ENCODE results near the gene TMEM259. TPM values are rescaled to one million over a fixed set of nuclear protein-coding genes. Genes with fewer than 3 reads are reported as not detected.
A peak's percentile ranks its signal among the peaks of the same experiment; 100 is the strongest.

Gene TMEM259
- total and polyA plus RNA-seq, 2 of the 13 experiments (the other 11 are each of a cell fraction or from before 2014, with no cell fraction given), result 64.7 to 164 TPM

DNA sequence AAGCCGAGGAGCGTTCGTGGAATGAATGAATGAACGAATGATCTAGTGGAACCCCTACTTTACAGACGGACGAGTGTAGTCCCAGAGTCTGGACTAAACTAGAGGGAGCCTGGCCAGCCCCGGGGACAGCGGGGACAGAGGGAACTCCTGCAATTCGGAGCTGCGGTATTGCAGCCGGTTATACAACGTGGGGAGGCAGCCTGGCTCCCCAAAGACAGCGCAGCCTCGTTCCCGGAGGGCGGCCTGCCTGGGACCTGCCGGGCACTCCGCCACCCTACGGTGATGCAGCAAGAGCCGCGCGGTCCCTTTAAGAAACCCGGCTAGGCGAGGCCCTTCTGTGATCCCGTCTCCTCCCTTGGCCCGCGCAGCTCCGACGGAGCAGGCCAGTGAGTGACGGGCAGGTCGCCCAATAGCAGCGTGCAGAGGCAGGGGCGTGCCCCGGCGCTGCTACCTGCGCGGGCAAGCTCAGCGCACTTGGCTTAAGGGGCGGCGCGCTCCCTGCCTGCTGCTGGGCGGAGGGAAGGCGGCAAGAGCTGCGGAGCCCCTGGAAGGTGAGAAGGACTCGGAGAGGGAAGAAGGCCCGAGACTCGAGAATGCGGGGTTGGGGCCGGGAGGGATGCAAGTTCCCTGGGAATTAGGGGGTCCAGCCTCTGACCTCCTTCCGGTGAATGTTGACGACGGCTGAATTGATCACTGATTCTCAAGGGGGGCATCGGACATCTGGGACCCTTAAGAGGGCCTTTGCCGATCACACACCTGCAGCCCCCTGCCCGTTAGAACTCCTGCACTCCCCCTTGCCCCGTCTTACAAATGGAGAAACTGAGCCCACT is 18.9 kb upstream of the TMEM259 start, which contains the start of gene ABCA7 (continued):
- TF ChIP-seq ZBTB1 (CRISPR knock-in tag; IDR thresholded peaks at IDR 0.05; ENCODE audit: borderline replicate concordance) (no peak), DZIP1 (CRISPR knock-in tag; IDR thresholded peaks at IDR 0.05) (no peak), ZNF496 (CRISPR knock-in tag; IDR thresholded peaks at IDR 0.05; ENCODE audit: insufficient replicate concordance) (no peak), NPAS2 (CRISPR knock-in tag; IDR thresholded peaks at IDR 0.05; ENCODE audit: borderline replicate concordance) (no peak)
- TF ChIP-seq, protein P1, sequence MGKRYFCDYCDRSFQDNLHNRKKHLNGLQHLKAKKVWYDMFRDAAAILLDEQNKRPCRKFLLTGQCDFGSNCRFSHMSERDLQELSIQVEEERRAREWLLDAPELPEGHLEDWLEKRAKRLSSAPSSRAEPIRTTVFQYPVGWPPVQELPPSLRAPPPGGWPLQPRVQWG (CRISPR knock-in tag; IDR thresholded peaks at IDR 0.05; ENCODE audit: borderline replicate concordance, low read depth), result no peak

DNA sequence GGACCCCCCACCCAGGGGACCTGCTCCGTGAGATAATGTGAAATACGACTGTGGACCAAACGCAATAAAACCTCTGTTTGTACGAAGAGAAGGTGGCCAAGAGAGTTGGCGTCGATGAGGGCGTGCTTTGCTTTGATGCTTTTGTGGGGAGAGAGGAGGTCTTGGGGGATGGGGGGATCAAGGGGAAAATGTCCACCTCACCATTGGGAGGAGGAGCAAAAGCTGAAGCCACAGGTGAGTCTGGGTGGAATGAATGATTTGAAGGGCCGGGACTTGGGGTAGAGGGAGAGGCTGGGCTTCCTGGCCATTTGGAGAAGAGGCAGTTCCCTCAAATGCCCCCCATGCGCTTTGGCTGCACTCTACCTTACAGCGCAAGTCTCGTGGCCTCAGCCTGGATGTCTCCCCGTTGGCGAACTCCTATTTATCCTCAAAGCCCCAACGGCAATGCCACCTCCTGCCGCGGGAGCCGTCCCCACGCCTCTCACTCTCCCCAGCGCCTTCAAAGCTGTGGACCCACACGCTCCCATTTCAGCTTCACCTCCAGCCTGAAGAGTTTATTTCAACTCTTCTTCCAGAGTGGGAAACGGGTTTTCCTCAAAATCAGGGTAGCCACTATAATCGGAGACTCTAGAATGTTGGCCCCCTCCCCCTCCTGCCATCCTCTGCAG is 18.2 kb upstream of the TMEM259 start:
- POLR2A ChIA-PET, result interaction anchor here (0.7 to 4.1 kb wide), 7 partner anchors 11 to 55 kb away, joined by 3 to 71 read pairs (median 4); partner anchors contain the start of genes CNN2 and RNU6-2
- H3K27me3 ChIP-seq (ENCODE audit: control insufficient read depth in 1 of 2, insufficient read depth in 2 of 2, low read length in 2 of 2), result no peaks in the 10 kb centered on the region
- in situ Hi-C loops (cut with HindIII; ENCODE audit: extremely low pct_ligation_motif_present, low pct_unique_long_range_greater_than_20kb) (no loop called here), intact Hi-C loops (cut with micrococcal nuclease; ENCODE audit: unreplicated experiment) (no loop called here)
- DNase-seq (ENCODE audit: low spot score) (no peak), FAIRE-seq (no peak), ATAC-seq (no peak)
- no peaks in the 10 kb centered on the region for H3K79me2 ChIP-seq (ENCODE audit: insufficient read depth, low read length)
- 89% methylated on average over 22 of the region's 22 CpGs for WGBS (ENCODE audit: low lambda C conversion rate)
- H3K27ac ChIP-seq (ENCODE audit: extremely low read length, insufficient read depth, low read length), result no peak overlapping the region
- H4K20me1 ChIP-seq (ENCODE audit: insufficient read depth, low read length), result no peaks in the 10 kb centered on the region
- H3K9ac ChIP-seq (ENCODE audit: insufficient read depth, low read depth, low read length), result no peak overlapping the region
- no peak for TF ChIP-seq RCOR2 (CRISPR knock-in tag; IDR thresholded peaks at IDR 0.05)
- 0 out of 2 replicates have a peak, but pooled peaks have one; percentile 1 for TF ChIP-seq ZNF501 (CRISPR knock-in tag; IDR thresholded peaks at IDR 0.05)
- TF ChIP-seq JARID2 (CRISPR knock-in tag; IDR thresholded peaks at IDR 0.05; ENCODE audit: insufficient replicate concordance), result no peak
- peak; percentile 3; the same call in 1 of the 2 replicates for TF ChIP-seq ZBTB14 (CRISPR knock-in tag; IDR thresholded peaks at IDR 0.05)
- TF ChIP-seq, protein P2, sequence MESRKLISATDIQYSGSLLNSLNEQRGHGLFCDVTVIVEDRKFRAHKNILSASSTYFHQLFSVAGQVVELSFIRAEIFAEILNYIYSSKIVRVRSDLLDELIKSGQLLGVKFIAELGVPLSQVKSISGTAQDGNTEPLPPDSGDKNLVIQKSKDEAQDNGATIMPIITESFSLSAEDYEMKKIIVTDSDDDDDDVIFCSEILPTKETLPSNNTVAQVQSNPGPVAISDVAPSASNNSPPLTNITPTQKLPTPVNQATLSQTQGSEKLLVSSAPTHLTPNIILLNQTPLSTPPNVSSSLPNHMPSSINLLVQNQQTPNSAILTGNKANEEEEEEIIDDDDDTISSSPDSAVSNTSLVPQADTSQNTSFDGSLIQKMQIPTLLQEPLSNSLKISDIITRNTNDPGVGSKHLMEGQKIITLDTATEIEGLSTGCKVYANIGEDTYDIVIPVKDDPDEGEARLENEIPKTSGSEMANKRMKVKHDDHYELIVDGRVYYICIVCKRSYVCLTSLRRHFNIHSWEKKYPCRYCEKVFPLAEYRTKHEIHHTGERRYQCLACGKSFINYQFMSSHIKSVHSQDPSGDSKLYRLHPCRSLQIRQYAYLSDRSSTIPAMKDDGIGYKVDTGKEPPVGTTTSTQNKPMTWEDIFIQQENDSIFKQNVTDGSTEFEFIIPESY (CRISPR knock-in tag; IDR thresholded peaks at IDR 0.05), result peak; percentile 29; the same call in 1 of the 2 replicates
- H3K9me3 ChIP-seq (ENCODE audit: low read length), result no peaks in the 10 kb centered on the region
- peak overlapping the region in 1 of 3 experiments; percentile 79; a peak in 2 of 6 replicates for H3K4me3 ChIP-seq (replicated peaks in 1 of 3; ENCODE audit: insufficient read depth in 1 of 3, low read depth in 2 of 3, low read length in 3 of 3)
- no peak overlapping the region for H2AFZ ChIP-seq (ENCODE audit: low read length)
- H3K4me2 ChIP-seq (ENCODE audit: low read depth, low read length), result peak overlapping the region; percentile 69
- H3K4me1 ChIP-seq (ENCODE audit: insufficient read depth, low read length), result peaks cover 25% of the 10 kb centered on the region
- peaks cover 4 to 17% of the 10 kb centered on the region in 2 experiments; a peak in 4 of 5 replicates for H3K36me3 ChIP-seq (replicated peaks in 1 of 2; ENCODE audit: control insufficient read depth in 1 of 2, insufficient read depth in 2 of 2, low read length in 2 of 2)
- BruUV-seq (replicated peaks), result no TSS peak
- CTCF ChIA-PET (ENCODE audit: low intra/inter-chr PET ratio, low total read pairs), result no interaction called here

Data from HepG2 (cell line).